ENCODE measurements around the gene MB21D2.

MB21D2 gene

DNA sequence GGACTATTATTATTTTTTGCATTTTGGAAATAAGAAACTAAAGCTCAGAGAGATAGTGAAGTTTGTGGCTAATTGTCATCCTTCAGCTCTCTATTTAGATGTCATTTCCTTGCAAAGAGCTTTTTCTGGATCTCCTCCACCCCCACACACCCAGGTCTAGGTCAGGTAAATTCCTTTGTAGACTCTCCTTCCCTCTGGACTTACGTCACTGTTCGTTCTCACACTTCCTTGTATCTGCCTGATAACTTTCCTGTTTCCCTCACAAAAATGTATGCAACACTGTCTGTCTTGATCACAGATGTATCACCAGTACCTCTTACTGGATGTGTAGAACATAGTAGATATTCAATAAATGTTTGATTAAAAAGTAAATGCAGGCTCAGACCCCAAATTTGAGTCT lies 6.1 kb upstream of the MB21D2 start:
- DNase-seq (ENCODE audit: low read depth, low spot score) = no peak

DNA sequence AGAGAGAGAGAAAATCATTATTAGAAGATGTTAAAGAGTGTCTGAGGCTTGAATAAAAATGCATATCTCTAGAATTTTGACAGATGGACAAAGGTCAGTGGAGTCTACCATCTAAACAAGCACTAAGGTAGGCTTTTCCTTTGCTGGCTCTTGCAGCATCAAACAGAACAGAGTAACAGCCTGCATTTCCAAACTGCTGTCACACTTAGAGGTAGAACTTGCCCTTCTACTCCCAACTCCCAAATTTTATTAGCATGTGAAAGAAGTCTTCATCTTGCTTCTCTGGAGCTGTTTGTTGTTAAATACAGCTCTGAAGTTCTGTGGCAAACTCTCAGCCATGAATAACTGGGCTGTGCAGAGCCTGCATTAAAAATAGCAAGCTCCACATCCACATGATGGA lies 4.1 kb upstream of the MB21D2 start:
- DNase-seq (ENCODE audit: low read depth, low spot score) = no peak

DNA sequence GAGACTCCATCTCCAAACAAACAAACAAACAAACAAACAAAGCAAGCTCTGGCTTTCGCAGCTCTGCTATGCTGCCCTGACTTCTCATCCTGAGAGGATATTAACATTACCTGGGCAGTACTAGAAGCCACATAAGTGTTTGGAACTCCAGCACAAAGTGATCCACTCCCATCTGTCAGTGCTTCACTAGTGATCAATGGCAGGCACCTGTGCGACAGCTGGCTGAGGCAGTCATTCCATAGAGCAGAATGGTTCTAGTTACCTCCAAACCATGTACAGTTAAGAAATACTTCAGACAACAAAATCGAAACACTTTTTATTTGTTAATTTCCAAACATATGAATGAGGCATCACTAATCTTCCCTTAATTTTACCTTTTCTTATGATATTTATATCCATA lies 2.8 kb upstream of the MB21D2 start:
- DNase-seq (ENCODE audit: low read depth, low spot score) = no peak

DNA sequence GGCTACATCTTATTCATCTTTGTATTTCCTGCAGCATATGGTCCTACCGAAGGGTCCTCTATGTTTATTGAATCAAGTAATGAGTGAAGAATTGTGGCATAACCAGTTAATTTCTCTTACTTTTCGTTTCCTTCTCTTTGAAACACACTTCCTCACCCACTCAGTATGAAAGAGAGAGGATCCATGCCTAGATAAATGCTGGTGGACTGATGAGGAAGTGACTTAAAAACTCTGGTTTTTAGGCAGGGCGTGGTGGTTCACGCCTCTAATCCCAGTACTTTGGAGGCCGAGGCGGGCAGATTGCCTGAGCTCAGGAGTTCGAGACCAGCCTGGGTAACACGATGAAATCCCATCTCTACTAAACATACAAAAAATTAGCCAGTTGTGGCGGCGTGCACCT lies 2.2 kb upstream of the MB21D2 start:
- DNase-seq (ENCODE audit: low read depth, low spot score) = no peak

DNA sequence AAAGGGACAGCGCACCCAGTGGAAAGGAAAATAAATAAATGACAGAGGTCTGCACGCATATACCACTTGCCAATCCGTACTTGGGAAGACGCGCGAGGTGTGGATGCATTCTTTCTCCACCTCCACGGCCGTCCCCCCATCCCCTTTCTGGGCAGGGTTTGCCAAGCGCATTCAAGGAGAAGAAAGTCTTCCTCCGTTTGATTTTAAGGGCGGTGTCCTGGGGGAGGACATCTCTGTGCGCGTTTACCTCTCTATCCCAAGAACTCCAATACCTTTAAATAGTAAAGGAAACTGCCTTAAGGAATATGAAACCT lies 576 bp upstream of the MB21D2 start:
- DNase-seq (ENCODE audit: low read depth, low spot score) = no peak

DNA sequence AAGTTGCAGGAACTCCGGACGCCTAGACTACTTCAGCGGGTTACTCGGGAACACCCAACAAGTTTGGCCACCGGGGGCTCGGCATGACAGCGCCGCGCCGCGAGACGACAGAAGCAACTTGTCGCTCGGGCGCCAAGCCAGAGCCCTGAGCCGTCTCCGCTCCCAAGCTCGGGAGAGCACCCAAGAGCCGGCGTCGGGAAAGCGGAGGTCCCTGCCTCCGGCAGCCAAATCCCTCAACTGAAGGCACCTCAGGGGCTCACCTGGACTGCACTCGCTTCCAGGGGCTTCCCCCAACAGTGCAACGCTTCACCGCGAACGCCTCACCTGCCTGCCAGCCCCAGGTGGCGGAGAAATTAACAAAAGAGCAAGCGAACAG lies 640 bp downstream of the MB21D2 start:
- DNase-seq (ENCODE audit: low read depth, low spot score) = no peak

DNA sequence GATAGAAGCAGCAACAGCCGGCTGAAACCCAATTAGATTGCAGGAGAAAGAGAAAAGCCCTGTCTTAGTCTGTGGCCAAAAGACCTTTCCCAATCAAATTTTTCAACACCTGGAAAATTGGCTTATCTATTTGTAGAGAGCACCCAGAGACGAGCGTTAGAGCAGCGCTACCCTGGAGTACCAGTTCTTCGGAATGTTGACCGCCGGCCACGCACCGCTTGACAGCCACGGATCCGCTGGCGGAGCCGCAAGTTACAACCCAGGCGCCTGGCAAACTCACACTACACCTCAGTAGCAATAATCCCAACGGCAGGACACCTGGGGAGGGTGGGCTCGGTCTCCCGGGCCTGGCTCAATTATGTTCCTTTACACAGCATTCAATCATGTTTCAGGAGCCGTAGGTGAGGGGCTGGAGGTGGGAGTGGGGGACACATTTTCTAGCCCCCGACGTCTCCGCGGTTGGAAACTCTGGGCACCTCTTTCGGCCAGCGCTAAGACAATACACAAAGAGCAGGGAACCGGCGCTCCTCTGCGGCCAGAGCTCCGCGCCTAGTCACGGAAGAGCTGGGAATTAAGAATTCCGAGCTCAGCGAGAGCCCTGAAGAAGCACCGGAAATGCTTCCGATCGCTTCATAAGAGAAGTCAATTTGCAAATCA lies 1.2 kb downstream of the MB21D2 start:
- no peak for DNase-seq (ENCODE audit: low read depth, low spot score)

DNA sequence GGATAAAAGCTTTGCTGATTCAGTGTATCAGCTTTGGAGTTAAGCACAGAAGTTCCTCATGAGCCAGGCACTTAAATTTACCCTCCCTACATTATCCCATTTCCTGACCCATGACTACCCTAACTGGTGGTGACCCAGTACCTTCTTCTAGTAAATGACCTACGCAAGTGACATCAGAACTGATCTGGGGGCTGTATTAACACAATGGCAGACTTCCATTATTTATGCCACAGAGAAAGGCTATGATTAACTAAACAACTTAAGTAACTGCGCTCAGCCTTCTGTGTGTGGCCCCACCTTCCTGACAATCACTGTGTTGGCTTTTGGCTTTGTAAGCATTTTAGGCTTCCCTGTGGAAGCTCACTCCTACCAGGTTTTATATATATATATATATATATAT lies 1.9 kb downstream of the MB21D2 start:
- no peak for DNase-seq (ENCODE audit: low read depth, low spot score)

DNA sequence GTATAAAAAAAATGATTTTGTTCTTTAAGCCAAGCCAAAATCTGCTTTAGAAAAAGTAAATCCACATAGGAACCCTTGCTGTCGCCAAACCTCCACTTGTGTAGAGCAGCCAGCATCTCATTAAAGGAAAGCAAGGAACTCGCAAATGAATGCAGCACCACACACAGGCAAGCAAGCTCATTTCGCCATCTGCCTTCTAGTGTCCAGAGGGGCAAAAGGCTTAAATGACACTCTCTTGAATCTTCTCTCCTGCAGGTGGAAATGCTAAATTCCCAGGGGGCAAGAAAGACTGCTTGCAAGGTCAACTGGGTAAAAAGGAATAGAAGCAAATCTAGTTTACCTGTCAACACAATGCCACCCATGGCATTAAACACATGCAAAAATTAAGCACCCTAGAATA lies 2.4 kb downstream of the MB21D2 start:
- DNase-seq (ENCODE audit: low read depth, low spot score) = no peak

DNA sequence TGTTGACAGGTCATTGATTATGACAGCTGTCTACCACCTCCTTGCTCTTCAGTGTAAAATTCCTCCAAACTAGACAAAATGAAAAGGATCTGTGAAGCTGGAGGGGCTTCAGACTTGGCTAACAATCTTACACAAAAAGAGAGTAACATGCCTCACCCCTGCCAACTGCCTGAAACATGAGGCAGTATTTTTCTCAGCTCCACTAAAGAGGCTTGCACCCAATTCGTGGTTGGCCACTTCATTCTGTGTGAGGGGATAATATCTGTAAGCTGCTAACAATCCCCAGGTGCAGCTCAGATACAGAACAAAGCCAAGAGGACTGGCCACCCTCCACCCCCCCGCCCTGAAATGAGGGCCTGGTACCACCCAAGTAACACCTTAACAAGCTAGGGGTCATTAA lies 2.8 kb downstream of the MB21D2 start:
- DNase-seq (ENCODE audit: low read depth, low spot score) = no peak

DNA sequence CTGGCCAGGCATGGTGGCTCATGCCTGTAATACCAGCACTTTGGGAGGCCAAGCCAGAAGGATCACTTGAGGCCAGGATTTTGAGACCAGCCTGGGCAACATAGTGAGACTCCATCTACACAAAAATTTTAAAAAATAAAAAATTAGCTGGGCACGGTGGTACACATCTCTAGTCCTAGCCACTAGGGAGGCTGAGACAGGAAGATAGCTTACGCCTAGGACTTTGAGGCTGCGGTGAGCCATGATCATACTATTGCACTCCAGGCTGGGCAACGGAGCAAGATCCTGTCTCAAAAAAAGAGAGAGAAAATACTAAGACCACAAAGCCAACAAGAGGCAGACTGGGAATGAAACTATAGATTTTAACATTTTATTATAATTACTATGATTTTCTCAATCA lies 4.1 kb downstream of the MB21D2 start:
- DNase-seq (ENCODE audit: low read depth, low spot score) = no peak

DNA sequence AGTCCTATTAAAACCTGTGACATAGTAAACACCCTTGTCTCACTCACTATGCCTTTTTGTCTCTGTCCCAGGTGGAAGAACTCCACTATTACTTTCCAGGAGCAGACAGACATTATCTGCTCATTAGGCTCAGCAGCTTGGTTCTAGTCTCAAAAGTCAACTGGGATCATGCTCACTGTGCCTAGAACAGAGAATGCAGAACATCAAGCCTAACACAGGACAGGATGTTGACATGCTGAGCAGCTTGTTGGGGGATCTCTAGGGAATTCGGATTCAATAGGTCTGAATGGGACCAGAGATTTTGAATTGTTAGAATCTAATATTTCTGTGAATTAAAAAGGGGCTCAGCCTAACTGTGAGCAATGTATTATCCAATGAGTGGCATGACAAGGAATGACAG lies 6.4 kb downstream of the MB21D2 start:
- DNase-seq (ENCODE audit: low read depth, low spot score) = no peak

DNA sequence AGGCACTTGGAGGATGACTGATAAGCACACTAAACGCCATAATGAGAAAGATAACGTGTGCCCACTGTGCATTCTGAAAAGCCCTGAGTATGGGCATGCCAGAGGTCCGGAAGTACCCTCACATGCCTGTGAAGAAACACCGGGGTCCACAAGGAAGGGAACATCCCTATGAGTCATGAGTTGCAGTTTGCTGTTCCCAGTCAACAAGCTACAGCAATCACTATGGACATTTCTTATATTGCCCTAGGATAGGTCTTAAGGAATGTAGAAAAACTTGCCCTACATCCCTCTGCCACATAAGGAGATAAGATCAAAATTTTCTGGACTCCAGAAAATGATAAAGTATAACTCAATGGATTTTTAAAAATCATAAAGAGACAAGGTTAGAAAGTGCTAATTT lies 9.9 kb downstream of the MB21D2 start:
- DNase-seq (ENCODE audit: low read depth, low spot score) = no peak

DNA sequence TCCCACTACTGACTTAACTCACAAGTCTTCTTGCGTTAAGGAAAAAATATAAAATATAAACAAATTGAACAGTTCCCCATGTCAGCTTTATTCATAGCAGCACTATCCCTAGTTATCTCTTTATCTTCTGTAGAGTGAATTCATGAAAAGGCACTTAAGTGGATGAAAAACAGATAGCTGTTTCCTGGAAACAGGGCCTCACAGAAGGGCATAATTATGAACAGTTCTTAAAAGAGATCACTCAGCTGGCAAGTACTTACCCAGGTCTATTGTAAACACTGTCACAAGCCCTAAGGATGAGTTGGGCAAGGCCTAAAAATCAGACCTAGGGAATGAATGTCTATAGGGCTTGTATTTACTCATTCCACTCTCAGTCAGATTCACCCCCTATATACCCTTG lies 10.7 kb downstream of the MB21D2 start:
- DNase-seq (ENCODE audit: low read depth, low spot score) = no peak

DNA sequence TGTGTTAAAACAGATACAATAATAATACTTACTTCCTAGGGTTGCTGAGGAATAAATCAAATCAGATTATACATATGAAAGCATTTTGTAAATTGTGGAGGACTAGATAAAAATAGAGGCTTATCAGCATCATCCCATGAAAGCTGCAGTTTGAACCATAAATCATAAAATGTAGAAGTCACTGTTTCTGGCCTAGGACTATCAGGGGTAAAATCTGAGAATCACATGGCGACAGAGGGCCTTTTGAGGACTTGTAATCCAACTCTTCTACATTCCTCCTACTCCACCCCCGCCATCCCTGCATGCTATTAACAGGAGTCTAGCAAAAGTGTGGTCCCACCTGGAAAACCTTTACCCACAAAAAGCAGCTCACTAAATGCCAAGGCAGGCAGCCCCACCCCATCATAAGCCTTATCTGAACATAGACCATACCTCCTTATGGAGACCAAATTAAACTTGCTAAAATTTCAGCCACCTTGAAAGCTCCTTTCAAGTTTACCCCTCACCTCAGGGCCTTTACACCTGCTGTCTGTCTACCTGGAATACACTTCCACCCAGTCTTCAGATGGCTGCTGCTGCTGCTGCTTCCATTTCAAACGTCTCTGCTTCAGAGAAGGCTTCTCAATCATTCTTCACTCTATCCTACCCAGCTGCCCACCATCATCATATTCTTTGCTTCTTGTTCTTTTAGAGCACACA lies 11.5 kb downstream of the MB21D2 start:
- no peak for DNase-seq (ENCODE audit: low read depth, low spot score)

DNA sequence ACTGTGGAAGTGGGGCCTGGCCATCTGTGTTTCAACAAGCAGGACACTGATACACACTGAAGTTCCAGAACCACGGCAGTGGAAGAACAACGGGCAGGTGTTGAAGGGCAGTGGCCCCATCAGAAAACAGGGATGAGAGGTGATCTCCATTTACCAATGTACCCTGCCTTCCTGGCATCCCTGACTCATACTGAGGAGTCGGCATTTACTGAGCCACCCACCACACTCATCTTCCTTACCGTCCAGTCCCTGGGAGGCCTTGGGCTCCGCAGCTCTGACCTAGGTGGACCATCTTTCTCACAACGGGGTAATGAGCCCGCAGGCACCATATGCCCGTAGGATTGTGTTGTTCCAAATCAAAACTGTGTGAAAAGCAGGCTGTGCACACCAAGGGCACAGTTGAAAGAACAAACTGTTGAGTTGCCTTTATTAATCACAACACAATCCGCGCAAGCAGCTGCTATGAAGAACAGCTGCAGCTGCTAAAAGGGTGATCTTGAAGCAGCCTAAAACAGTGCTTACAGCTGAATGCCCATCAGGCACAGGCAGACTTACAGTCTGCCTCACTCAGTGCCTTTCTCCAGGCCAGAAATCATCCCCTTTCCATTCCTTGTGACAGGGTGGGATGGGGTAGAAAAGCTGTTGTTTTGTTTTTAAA lies 12.9 kb downstream of the MB21D2 start:
- DNase-seq (ENCODE audit: low read depth, low spot score) = no peak

DNA sequence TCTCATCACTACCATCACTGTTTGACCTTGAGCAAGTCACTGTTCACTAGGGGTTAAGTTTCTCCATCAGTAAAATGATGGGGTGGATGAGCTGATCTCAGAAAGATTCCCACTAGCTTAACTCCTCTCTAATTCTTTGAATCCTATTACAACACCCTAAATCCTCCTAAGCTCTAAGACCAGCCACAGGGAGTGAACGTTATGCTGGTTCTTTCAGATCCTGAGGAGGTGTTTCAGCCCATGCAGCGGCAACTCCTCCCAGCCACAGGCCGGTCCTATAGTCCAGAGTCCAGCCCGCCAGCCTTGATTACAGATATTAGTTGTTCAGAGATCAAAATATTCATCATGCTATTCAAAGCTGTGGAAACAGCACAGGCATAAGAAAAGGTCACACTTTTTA lies 15.1 kb downstream of the MB21D2 start:
- no peak for DNase-seq (ENCODE audit: low read depth, low spot score)

DNA sequence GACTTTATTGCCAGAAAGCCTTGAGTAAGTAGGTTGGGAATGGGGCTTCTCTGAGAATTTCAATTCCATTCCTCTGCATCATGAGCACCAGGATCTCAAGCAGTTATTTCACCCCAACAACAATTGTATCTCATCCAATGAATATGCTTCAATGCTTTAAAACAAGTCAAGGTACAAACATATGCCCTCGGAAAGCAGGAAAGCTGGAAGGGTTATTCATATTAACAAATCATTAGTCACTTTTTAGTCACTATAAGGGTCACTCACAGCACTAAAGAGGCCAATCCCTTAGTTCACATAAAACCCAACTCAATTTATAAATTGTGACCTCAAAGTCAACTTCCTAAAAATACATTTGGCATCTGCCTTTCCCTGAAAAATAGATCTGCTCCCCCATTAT lies 16.2 kb downstream of the MB21D2 start:
- DNase-seq (ENCODE audit: low read depth, low spot score) = no peak

DNA sequence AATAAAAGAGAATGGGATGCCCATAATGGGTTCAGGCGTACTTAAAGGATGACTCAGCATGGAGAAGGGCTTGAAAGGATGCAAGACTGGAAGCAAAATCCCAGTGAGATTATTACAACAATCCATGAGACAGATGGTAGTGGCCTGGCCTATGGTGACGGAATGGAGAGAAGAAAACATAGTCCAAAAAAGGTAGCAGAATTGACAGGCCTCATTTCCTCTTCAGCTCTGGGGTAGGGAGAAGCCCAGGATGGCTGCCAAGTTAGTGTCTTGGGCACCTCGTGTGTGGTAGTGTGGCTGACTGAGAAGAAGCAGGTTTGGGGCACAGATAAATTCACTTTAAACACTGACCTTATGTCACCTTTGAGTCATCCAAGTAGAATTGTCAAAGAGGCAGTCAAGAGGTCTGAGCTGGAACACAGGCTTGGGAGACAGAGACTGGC lies 18.1 kb downstream of the MB21D2 start:
- DNase-seq (ENCODE audit: low read depth, low spot score) = no peak

DNA sequence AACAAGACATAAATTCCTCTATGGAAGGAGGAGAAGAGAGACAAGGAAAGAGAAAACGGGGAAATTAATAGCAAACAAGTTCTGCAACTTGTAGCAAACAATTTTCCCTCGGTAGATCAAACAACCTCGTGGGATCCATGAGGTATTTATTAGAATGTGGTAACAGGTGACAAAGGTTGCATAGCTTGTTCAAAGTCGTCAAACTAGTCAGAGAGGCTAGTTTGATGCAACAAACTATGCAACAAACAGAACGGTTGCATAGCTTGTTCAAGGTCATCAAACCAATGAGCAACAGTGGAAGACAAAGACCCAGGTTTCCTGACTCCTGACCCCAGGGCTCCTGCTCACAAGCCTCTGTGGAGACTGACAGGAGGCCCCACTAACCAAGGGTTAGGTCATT lies 20.7 kb downstream of the MB21D2 start:
- DNase-seq (ENCODE audit: low read depth, low spot score) = no peak

DNA sequence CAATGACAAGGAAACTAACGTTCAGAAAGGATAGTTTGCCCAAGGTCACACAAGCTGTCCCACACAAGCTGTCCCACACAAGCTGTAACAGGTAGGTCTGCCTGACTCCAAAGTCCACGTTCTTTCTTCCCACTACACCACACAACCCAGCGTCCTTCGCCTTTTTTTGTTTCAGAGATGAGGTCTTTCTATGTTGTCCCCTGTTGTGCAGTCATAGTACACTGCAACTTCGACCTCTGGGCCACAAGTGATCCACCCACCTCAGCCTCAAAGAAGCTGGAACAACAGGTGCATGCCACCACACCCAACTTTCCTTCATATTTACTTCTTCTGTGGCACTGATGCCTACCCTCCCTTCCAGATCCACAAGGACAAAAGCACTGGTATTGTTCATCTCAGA lies 21.4 kb downstream of the MB21D2 start:
- no peak for DNase-seq (ENCODE audit: low read depth, low spot score)

DNA sequence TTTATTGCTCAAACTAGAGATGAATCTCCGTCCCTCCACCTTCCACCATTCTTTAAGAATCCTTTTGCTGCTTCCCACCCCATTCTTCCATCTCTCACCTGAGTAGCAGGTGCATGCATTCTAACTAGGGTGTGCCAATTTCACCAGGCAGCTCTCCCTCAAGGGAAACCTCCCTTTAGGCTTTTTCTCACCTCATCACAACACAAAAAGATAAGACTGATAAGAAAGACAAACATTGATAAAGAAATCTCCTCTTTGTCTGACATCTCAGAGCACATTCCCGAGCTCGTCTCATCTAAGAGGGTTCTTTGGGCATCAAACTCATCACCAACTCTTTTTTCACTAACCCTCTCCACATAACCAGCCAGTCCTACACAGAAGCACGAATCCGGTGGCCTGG lies 23.0 kb downstream of the MB21D2 start:
- no peak for DNase-seq (ENCODE audit: low read depth, low spot score)

DNA sequence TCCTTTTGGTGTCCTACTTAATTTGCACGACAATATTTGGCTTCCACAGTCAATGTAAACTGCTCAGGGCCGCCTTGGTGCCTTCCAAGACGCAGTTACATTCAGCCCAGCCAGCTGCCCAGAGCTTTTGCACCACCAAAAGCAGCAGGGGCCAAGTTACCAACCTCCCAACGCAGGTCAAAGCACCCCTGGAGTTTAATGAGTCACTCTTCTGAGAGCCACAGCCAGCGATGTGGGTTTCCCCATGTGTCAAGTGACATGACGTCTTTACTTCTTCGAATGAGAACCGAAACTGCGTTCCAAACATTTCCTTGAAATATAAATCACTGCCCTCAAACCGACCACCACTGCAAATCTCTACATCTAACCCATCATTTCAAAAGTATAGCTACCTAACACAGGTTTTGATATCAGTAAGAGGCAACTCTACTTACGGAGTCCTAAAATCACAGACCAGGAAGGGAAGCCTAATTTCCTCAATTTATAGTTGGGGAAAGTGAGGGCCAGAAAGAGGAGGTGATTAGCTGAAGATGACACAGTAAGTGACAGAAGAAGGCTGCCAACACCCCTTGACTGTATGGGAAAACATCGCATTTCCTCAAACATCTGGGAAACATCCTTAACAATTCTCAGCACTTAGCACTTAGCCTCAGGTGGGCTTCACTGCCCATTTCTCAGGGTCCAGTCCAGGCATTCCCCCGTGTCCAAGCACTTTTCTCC lies 24.5 kb downstream of the MB21D2 start:
- DNase-seq (ENCODE audit: low read depth, low spot score) = no peak
